GM21723 (cell line): ENCODE measurements around the gene SMG7.

Experiments used
- ATAC-seq: cut with Tn5 transposase; IDR thresholded peaks from one replicate; pipeline ENCODE4 v1.9.1; 2021; ENCODE audit warnings: mild to moderate bottlenecking, moderate library complexity; ENCODE audit not compliant: unreplicated experiment

Gene SMG7

GRCh38 chr1:183559061-183559460 lies 86.8 kb downstream of the SMG7 start:
- ATAC-seq = no peak

DNA sequence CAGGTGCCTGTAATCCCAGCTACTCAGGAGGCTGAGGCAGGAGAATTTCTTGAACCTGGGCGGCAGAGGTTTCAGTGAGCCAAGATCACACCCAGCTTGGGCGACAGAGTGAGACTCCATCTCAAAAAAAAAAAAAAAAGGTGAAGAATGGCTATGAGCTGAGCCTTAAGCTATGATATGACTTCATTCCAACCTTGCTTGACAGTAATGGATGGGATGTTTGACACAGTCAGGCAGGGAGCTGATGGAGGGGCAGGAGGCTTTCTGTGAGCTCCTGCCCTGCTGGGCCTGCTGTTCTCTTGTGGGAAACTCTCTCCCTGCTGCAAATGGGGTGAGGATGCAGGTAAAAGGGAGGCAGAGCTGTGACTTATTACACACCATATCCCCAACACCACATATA lies 90.4 kb downstream of the SMG7 start:
- ATAC-seq = no peak

GRCh38 chr1:183565261-183565660 lies 93.0 kb downstream of the SMG7 start:
- no peak for ATAC-seq

GRCh38 chr1:183566026-183566425 lies 93.7 kb downstream of the SMG7 start:
- ATAC-seq = no peak

GRCh38 chr1:183567584-183567983 lies 95.3 kb downstream of the SMG7 start:
- peak; percentile 79 for ATAC-seq

DNA sequence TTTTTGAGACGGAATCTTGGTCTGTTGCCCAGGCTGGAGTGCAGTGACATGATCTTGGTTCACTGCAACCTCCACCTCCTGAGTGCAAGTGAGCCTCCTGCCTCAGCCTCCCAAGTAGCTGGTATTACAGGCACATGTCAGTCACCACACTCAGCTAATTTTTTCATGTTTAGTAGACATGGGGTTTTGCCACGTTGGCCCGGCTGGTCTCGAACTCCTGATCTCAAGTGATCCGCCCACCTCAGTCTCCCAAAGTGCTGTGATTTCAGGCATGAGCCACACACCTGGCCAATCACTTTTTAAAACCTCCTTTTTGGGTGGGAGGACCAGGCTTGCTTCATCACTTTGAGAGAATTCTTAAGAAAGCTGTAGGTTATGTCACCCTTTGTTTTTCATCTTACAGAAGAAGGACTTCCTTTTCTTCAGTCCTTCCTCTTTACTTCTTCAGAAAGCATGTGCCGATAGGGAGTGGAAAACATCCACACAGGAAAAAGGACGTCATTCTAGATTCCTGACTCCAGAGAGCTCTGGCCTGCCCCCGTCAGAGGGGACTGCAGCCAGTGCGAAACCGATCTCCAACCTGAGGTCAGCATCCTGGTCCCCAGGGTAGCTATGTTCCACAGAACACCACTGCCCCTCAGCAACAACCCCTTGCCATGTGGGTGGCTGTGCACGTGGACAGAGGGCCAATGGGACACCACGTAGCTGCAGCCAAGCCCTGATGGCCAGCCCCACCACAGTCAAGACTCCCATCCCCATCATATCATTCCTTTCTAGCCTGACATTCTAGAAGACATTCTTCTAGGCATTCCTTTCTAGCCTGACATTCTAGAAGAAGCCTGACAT lies 96.1 kb downstream of the SMG7 start:
- ATAC-seq = no peak

GRCh38 chr1:183569141-183569540 lies 96.8 kb downstream of the SMG7 start:
- ATAC-seq = no peak

GRCh38 chr1:183569801-183570200 lies 97.5 kb downstream of the SMG7 start:
- ATAC-seq = no peak

DNA sequence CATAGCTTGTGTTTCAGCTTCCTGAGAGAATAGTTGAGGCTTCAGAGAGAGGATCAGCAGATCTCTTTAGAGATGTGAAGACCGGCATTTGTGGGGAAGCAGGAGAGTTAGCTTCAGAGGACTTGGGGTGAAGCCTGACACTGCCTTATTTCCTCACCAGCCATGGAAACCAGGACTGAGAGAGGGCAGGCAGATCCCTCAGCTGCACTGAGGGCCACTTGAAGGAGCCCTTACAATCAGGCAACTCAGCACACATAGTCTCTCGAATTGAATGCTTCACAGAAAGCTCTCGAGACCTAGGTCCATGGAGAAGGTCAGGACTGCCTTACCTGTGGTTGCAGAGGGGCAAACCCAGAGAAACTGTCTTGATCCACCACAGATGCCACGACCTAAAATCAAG lies 98.2 kb downstream of the SMG7 start:
- no peak for ATAC-seq

DNA sequence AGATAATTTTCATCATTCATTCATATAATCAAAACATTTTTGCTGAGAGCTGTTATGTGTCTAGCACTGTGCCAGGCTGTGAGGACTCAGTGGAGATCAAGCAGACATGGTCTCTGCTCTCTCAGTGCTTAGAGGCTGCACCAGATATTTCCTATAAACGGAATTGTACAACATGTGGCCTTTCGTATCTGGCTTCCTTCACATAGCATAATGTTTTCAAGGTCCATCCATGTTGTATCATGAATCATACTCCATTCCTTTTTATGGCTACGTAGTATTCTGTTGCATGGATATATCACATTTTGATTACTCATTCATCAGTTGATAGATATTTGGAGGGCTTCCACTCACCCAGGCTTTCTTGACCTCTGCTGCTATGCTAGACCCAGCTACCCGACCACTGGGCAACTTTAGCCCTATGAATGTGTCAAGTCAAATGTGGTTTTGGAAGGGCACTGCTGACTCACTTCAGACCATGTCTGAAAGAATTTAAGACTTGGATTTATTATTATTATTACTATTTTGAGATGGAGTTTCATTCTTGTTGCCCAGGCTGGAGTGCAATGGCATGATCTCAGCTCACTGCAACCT lies 99.5 kb downstream of the SMG7 start:
- ATAC-seq = no peak

DNA sequence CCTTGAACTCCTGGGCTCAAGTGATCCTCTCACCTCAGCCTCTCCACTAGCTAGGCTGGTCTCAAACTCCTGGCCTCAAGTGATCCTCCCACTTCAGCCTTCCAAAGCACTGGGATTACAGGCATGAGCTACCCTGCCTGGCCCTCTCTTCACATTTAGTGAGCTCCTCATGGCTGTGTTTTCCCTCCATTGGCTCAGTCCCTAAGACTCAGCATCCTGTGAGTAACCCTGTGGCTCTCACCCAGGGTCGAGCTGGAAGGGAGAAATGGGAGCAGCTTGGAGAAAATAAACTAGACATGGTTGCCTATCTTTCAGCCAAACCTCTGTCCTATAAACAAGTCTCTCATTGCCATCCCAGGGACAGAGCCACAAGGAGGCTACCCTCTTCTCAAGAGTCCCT lies 100.4 kb downstream of the SMG7 start:
- no peak for ATAC-seq

DNA sequence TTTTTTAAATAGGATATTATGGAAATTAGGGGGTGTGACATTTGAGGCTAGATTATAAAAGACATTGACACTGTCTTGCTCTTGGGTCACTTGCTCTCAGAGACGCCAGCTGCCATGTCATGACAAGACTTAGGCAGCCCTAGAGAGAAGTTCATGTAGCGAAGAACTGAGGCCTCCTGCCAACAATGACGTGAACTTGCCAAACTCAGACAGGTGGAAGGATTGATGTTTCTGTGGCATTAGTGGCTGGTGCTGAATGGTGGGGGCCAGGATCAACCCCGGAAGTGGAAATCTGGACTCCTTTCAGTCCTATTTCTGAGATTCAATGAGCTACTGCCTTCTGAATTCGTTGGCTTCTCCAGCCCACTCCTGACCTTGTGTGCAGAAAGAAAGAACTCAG lies 103.3 kb downstream of the SMG7 start:
- ATAC-seq = no peak

DNA sequence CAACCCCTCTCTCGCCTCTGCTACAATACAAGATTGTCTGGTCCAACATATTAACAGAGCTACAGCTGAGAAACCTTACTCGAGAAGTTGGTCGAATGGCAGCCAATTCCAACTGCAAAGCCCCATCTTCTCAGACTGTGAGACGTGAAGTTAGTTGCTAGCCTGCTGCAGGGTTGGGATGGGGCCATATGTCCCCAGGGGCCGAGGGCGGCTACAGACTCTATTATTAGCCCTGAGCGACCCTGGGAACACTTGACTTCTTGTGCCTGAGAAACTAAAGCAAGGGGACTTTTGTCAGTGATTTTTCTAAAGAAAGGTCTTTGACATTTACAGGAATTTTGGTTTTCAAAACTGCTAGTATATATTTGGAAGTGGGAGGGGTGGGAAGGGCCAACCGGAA lies 104.2 kb downstream of the SMG7 start:
- no peak for ATAC-seq

- no peak for ATAC-seq
These were observed 105.7 kb downstream of the SMG7 start for GRCh38 chr1:183577897-183578465.

- ATAC-seq = no peak
These were observed 106.6 kb downstream of the SMG7 start for GRCh38 chr1:183578856-183579255.

DNA sequence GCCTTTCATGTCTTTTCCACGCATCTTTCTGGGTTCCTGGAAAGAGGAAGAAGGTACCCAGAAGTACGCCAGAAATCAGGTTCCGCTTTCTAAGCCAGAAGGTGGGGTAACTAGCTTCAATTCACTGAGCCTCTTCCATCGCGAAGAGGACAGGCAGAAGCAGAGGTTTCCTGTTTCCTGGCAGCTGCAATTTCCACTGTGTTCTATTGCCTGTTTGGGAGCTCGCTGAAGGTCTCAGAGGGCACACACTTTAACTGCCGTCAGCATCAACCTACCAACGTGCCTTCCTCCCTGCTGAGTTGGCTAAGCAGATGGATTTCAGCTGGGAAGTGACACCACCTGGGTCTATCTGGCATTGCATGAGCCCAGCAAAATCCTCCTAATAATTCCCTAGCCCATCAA lies 108.0 kb downstream of the SMG7 start:
- ATAC-seq = no peak

DNA sequence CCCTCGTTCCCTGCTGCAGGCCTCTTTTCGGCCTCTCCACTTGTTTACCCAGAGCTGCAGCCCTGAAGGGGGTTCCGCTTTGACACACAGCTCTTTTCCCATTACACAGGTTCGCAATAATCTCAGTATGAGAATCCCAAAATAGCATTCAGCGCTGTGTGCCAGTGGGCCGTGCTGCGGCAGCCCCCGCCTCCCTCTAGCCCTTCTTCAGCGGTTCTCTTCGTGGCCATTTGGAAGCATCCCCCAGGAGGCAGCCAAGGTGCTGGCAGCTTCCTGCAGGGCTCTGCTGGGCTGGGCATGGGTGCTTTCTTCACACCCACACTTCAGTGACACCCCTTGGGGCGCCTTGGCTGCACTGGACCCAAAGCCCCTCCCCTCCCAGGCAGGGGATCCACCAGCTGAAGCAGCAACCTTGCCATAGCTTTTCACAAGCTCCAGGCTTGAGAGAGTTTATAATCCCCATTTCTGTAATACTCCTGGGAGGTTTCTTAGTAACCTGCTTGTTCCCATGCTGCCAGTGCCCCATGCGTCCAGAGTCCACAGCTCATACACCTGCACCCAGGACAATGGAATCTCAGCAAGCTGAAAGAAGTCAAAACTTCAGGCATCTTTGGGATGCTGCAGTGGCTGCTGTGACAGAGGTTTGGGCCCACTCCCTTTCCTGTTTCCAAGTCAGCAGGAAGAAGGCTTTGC lies 109.9 kb downstream of the SMG7 start:
- ATAC-seq = no peak

- ATAC-seq = no peak
These were observed 111.2 kb downstream of the SMG7 start for GRCh38 chr1:183583466-183583865.

DNA sequence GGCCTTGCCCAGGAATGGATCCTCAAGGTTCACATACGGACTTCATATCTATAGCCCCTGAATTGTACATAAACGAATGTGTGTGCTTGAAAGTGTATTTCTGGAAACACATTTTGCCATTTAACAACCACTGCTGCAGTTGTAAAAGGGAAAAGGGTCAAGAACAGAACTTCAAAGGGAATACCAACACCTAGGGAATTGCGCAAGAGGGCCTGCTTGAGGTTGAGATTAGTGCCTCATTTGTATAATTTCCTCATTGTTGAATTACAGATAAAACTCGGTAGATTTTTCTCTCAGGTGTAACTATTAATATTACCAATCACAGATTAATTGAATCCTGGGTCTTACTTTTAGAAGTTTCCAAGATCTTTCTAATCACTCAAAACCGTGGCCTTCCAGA lies 111.8 kb downstream of the SMG7 start:
- no peak for ATAC-seq

GRCh38 chr1:183585038-183585437 lies 112.7 kb downstream of the SMG7 start:
- no peak for ATAC-seq

GRCh38 chr1:183586455-183586854 lies 114.2 kb downstream of the SMG7 start:
- no peak for ATAC-seq

GRCh38 chr1:183586926-183587325 lies 114.6 kb downstream of the SMG7 start:
- ATAC-seq = no peak
